AG09309 (cell line): ENCODE measurements around the gene CDK5.

Experiments used
- DNase-seq: peaks from one replicate; pipeline ENCODE4 v3.0.0-alpha.2; 2010; ENCODE audit warnings: low read depth
- H3K4me3 ChIP-seq: 2 replicates; pipeline ENCODE4 v1.5.1; 2011; ENCODE audit warnings: mild to moderate bottlenecking, low read depth, low read length, moderate library complexity; ENCODE audit not compliant: control insufficient read depth
- CTCF ChIP-seq: IDR thresholded peaks from 2 replicates; pipeline ENCODE4 v1.5.1; 2011; ENCODE audit warnings: mild to moderate bottlenecking, low read depth, low read length, inconsistent platforms; ENCODE audit not compliant: insufficient read depth, control insufficient read depth; ENCODE audit errors: missing control alignments

The CDK5 gene

GRCh38 chr7:151082141-151083070, 24.7 kb upstream of the CDK5 start:
- H3K4me3 ChIP-seq = peak overlapping the region; percentile 88
- no peak for DNase-seq
- no peak for TF ChIP-seq CTCF

- no peak for DNase-seq
- TF ChIP-seq CTCF = no peak
- H3K4me3 ChIP-seq = peak overlapping the region; percentile 88
Observed at GRCh38 chr7:151081170-151082101, 23.7 kb upstream of the CDK5 start.

- no peak for TF ChIP-seq CTCF
- H3K4me3 ChIP-seq = peak within 1 kb of the TSS; percentile 96
- DNase-seq = peak; percentile 46
Observed at GRCh38 chr7:151080522-151081169, 22.9 kb upstream of the CDK5 start, which contains the start of gene FASTK. TSS of gene FASTK (minus strand) at chr7:151080809. CDS start at chr7:151080766, 43 bp downstream.

- no peak for DNase-seq
- peak overlapping the region; percentile 96 for H3K4me3 ChIP-seq
- no peak for TF ChIP-seq CTCF
Observed at GRCh38 chr7:151080067-151080521, 22.4 kb upstream of the CDK5 start.

- no peak for TF ChIP-seq CTCF
- peak overlapping the region; percentile 96 for H3K4me3 ChIP-seq
Observed at GRCh38 chr7:151079199-151079910, 21.7 kb upstream of the CDK5 start.

More at GRCh38 chr7:151079199-151079910, 21.7 kb upstream of the CDK5 start:
- no peak for DNase-seq
